Calu3 (cell line): Measurements from ENCODE around the gene VWA8. TPM values are rescaled to one million over a fixed set of nuclear protein-coding genes. Genes with fewer than 3 reads are reported as not detected.

Experiments
- BruUV-seq: library from RNA; stranded (reverse); fragments of 400-500 nt; replicated peaks from 2 replicates; lab custom pipeline; 2021; lab: Mats Ljungman, UMichigan
- CTCF ChIA-PET: fragments of 300-600 bp; sonication (Branson Sonifier 250); formaldehyde crosslinking; loops from one replicate; lab custom pipeline; 2022; ENCODE audit warnings: antibody characterized with exemption; lab: Charles Lee
- DNase-seq: peaks from one replicate; pipeline ENCODE4 v3.0.0; 2022
- H3K27ac Mint-ChIP-seq: one replicate; pipeline ENCODE4 v1.8.0; 2022; ENCODE audit warnings: mixed read lengths; ENCODE audit not compliant: unreplicated experiment
- H3K27me3 Mint-ChIP-seq: one replicate; pipeline ENCODE4 v1.8.0; 2022; ENCODE audit warnings: mixed read lengths; ENCODE audit not compliant: unreplicated experiment
- H3K36me3 Mint-ChIP-seq: one replicate; pipeline ENCODE4 v1.8.0; 2022; ENCODE audit warnings: mild to moderate bottlenecking, moderate library complexity, mixed read lengths; ENCODE audit not compliant: insufficient read depth, unreplicated experiment
- H3K4me1 Mint-ChIP-seq: one replicate; pipeline ENCODE4 v1.8.0; 2022; ENCODE audit warnings: mild to moderate bottlenecking, low read depth, mixed read lengths; ENCODE audit not compliant: unreplicated experiment
- H3K4me3 Mint-ChIP-seq: one replicate; pipeline ENCODE4 v1.8.0; 2022; ENCODE audit warnings: mild to moderate bottlenecking, low read depth, moderate library complexity, mixed read lengths; ENCODE audit not compliant: unreplicated experiment
- H3K9me3 Mint-ChIP-seq: one replicate; pipeline ENCODE4 v1.8.0; 2022; ENCODE audit warnings: low read depth, mixed read lengths; ENCODE audit not compliant: unreplicated experiment
- intact Hi-C: fragments of 100-400 bp; cut with micrococcal nuclease; formaldehyde crosslinking; loops from one replicate; pipeline ENCODE4 v1.10.0; 2022; ENCODE audit not compliant: unreplicated experiment
- total RNA-seq: library from RNA; stranded (reverse); gene quantifications from 2 replicates; pipeline ENCODE4 v1.2.3, GENCODE V29; 2022
- TF ChIP-seq, protein P1 (sequence below): fragments of 200-600 bp; IDR thresholded peaks from one replicate; pipeline ENCODE4 v1.8.0; 2022; ENCODE audit warnings: antibody characterized with exemption; ENCODE audit not compliant: unreplicated experiment

Gene VWA8
- total RNA-seq, 1 experiment from 2014 or later, result 15.2 TPM

DNA sequence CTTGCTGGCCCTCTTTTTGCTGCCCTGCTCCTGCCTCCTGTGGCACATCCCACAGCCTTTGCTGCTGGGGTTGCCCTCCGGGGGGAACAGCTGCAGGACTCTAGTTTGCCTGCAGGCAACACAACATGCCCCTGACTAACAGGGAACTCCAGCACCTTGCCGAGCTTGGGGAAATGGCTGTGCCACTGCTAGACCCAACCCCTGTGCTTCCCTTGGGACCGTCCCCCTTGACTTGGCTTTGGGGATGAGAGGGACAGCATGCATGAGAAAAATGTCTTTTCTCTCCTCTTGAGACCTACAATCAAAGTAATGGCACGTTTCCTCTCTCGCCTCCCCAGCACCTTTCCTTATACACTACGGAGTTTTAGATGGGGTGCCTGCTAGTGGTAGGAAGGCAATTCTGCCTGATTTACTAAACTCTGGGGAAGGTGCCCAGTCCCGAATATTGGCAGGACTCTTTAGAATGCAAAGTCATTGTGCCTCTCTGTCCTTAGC lies 12.4 kb upstream of the VWA8 start:
- H3K9me3 Mint-ChIP-seq, result no peaks in the 10 kb centered on the region
- CTCF ChIA-PET, result no interaction called here
- TF ChIP-seq, protein P1, sequence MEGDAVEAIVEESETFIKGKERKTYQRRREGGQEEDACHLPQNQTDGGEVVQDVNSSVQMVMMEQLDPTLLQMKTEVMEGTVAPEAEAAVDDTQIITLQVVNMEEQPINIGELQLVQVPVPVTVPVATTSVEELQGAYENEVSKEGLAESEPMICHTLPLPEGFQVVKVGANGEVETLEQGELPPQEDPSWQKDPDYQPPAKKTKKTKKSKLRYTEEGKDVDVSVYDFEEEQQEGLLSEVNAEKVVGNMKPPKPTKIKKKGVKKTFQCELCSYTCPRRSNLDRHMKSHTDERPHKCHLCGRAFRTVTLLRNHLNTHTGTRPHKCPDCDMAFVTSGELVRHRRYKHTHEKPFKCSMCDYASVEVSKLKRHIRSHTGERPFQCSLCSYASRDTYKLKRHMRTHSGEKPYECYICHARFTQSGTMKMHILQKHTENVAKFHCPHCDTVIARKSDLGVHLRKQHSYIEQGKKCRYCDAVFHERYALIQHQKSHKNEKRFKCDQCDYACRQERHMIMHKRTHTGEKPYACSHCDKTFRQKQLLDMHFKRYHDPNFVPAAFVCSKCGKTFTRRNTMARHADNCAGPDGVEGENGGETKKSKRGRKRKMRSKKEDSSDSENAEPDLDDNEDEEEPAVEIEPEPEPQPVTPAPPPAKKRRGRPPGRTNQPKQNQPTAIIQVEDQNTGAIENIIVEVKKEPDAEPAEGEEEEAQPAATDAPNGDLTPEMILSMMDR, result no peak
- no peaks in the 10 kb centered on the region for H3K4me1 Mint-ChIP-seq
- H3K27me3 Mint-ChIP-seq, result no peaks in the 10 kb centered on the region
- no TSS peak for BruUV-seq
- intact Hi-C loops, result no loop called here
- no peaks in the 10 kb centered on the region for H3K36me3 Mint-ChIP-seq
- H3K27ac Mint-ChIP-seq, result no peak overlapping the region
- H3K4me3 Mint-ChIP-seq, result no peak overlapping the region
- DNase-seq, result no peak

DNA sequence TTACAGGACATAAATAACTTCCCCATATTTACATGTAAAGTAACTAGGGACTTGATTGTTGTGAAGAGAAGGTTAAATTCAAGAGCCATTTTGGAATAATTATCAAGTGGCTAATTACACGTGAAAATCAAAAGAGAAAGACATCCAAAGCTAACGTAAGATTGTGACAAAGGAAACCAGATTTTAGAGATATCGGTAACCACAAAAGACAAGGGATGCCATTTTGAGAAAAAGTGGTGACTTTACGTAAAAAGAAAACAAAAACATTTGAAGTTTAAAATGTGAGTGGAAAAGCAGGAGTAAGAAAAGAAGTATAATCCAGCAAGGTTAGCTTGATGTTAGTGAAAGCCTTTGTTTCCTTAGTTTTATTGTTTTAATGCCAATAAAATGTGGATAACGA lies 10.9 kb upstream of the VWA8 start:
- BruUV-seq, result no TSS peak
- no peaks in the 10 kb centered on the region for H3K36me3 Mint-ChIP-seq
- CTCF ChIA-PET, result no interaction called here
- no peak for DNase-seq
- H3K27me3 Mint-ChIP-seq, result no peaks in the 10 kb centered on the region
- H3K9me3 Mint-ChIP-seq, result no peaks in the 10 kb centered on the region
- H3K27ac Mint-ChIP-seq, result no peak overlapping the region
- TF ChIP-seq, protein P1, result no peak
- intact Hi-C loops, result no loop called here
- no peak overlapping the region for H3K4me3 Mint-ChIP-seq
- H3K4me1 Mint-ChIP-seq, result no peaks in the 10 kb centered on the region

DNA sequence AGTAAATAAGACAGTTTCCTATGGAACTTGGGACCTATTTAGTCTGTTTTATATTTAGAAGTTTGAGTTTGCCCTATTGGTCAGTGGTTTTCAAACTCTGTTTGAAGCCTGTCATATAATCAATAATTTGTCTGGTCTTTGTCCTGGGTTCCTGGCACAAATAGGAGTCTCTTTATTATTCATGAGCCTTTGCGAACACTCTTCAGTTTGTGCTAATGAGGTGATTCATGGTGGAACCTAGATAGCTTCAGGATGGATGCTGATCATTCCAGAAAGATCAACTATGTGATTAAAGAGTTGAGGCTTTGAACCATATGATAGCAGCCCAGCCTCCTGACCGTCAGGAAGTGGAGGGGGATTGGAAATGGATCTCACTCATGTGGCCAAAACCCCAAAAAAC lies 10.0 kb upstream of the VWA8 start:
- Mint-ChIP-seq H3K4me3 (no peak overlapping the region), H3K27me3 (no peaks in the 10 kb centered on the region), H3K9me3 (no peaks in the 10 kb centered on the region), H3K27ac (no peak overlapping the region), H3K36me3 (no peaks in the 10 kb centered on the region), H3K4me1 (no peaks in the 10 kb centered on the region)
- TF ChIP-seq, protein P1, result no peak
- CTCF ChIA-PET, result no interaction called here
- DNase-seq, result no peak
- intact Hi-C loops, result no loop called here
- no TSS peak for BruUV-seq

DNA sequence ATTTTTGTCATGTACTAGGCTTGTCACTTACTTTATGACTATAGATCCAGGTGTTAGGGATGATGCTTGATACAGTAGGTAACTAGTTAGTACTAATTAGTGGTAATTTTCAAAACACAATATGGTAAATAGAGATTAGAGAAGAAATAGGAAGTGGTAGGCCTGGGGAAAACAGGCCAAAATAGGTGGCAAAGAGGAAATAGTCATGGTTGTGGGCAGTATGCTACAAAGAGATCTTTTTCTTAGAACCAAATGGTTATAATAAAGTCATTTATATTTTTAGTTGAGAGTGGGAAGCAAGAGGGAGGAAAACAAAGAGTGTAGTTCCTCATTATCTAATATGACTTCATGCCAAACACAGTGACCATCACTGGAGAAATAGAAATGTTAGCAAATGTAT lies 9.1 kb upstream of the VWA8 start:
- Mint-ChIP-seq H3K27me3 (no peaks in the 10 kb centered on the region), H3K4me1 (no peaks in the 10 kb centered on the region), H3K27ac (no peak overlapping the region), H3K4me3 (no peak overlapping the region), H3K36me3 (no peaks in the 10 kb centered on the region), H3K9me3 (no peaks in the 10 kb centered on the region)
- no TSS peak for BruUV-seq
- DNase-seq, result no peak
- intact Hi-C loops, result no loop called here
- CTCF ChIA-PET, result no interaction called here
- TF ChIP-seq, protein P1, result no peak
